H7 (cell line): ENCODE data around the gene MGLL. TPM values are rescaled to one million over a fixed set of nuclear protein-coding genes. Genes with fewer than 3 reads are reported as not detected.

Source experiments
- DNase-seq: peaks from one replicate; pipeline ENCODE4 v3.0.0; 2012
- H3K27me3 ChIP-seq: 2 replicates; pipeline ENCODE4 v1.6.0; 2011; ENCODE audit warnings: mild to moderate bottlenecking, low read length; ENCODE audit not compliant: control insufficient read depth, insufficient read depth
- H3K36me3 ChIP-seq: replicated peaks from 2 replicates; pipeline ENCODE4 v1.5.1; 2011; ENCODE audit warnings: low read length; ENCODE audit not compliant: control insufficient read depth, insufficient read depth
- H3K4me3 ChIP-seq: 2 replicates; pipeline ENCODE4 v1.5.1; 2011; ENCODE audit warnings: low read depth, mild to moderate bottlenecking, control low read depth, low read length, moderate library complexity; ENCODE audit not compliant: insufficient read depth
- total RNA-seq: library from RNA; depleted of rRNA; stranded (reverse); fragments of >200 nt; shearing (Covaris generic); gene quantifications from 2 replicates; pipeline ENCODE4 v1.2.3, GENCODE V29; 2014

The MGLL gene
- total RNA-seq, 1 experiment from 2014 or later, result 0.31 TPM

GRCh38 chr3:127738192-127738840 is 84.0 kb downstream of the MGLL start:
- no peak for DNase-seq
- H3K36me3 ChIP-seq, result no peaks in the 10 kb centered on the region

GRCh38 chr3:127736801-127737539 is 85.3 kb downstream of the MGLL start:
- H3K36me3 ChIP-seq, result no peaks in the 10 kb centered on the region
- no peaks in the 10 kb centered on the region for H3K27me3 ChIP-seq
- no peak for DNase-seq
- no peak overlapping the region for H3K4me3 ChIP-seq

More at GRCh38 chr3:127738192-127738840, 84.0 kb downstream of the MGLL start:
- H3K27me3 ChIP-seq, result no peaks in the 10 kb centered on the region
- no peak overlapping the region for H3K4me3 ChIP-seq

DNA sequence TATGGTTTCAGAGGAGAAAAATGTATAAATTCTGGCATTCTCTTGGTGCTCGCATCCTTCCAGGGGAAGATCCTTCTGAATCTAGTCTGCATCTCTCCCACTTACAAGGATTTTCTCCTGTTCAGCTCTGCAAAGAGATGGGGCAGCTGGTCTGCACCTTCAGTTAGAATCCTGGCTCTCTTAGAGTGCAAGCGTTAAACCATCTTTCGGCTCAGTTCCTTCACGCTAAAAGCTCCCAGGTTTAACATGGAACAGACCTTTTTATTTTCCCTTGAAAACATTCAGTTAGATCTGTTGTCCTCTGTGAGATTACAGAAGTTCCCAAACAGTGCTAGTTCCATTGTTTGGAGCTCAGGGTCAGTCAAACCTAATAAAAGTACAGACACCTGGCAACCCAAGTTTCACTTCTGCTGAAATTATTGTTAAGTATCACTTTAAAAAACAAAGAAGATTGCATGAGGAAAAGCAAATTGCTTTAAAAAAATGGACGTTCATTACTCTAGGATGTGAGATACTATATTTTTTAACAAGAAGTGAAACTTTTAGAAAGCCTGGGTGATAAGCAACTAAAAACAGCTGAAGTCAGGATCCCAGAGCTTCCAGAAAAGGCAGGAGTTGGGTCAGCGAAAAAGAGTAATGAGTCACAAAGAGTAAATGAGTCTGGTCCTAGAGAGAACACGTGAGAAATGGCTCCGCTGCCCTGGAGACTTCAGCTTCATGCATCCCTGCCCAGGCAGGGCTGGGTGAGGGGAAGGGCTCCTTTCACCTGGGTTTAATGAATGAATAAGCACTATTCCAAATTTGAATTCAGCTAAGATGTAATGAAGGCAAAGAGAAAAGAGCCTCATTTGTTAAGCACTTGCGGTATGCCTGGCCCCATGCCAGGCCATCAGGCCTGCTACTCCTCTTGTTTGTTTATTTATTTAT is 86.3 kb downstream of the MGLL start:
- no peak for DNase-seq
- Histone ChIP-seq H3K27me3 (no peaks in the 10 kb centered on the region), H3K4me3 (no peak overlapping the region)

DNA sequence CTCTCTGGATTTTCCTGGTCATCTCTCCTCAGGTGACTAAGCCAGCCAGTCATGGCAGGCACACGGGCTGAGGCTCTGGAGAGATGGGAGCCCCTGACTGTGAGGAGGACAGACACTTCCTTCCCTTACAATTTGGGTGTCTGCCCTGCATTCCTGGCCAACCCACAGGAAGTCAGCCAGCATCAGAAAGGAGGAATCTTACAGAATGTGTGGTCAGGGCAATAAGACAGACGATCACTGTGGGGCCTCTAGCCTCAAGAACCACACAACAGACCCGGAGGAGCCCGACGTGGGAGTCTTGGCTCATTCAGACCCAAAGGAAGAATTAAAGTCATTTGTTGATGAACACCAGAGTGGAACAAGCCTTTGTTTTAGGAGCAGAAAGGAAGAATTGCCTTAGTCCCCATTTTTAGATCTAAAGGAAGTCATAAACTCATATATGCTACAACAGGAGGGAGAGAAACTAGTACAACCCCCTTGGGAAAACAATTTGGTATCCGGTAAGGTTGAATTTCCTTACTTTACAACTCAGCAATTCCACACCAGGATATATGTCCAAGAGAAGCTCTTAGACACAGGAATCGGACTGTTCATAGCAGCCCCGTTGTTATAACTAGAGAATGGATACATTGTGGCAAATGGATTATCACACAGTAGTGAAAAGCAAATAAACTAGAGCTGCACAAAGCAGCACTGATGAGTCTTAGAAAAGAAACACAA is 87.4 kb downstream of the MGLL start:
- Histone ChIP-seq H3K36me3 (no peaks in the 10 kb centered on the region), H3K4me3 (no peak overlapping the region), H3K27me3 (no peaks in the 10 kb centered on the region)
- no peak for DNase-seq

More for the DNA sequence above, 86.3 kb downstream of the MGLL start:
- no peaks in the 10 kb centered on the region for H3K36me3 ChIP-seq

DNA sequence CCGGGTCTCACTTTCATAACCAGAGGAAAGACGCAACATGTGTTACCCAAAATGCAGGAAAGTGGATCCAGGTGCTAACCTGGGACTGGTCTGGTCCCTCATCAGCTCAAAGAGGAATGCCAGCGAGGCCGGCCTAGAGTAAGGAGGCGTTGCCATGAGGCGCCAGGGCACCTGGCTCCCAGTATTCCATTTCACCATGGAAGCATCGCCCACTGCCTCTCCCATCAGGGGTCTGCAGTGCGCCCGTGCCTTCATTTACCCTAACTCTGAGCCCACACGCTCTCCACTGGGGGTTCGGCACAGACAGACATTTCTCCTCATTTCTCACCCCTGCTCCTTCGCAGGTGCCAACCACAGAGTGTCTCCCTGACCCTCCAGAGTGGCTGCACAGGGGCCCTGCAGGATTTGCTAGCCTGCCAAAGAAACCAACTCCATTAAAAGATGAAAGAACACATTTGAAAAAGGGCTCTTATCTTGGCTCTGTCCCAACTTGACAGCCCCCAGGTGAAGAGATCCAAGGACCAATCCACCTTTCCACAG is 88.1 kb downstream of the MGLL start:
- no peak for DNase-seq
- Histone ChIP-seq H3K36me3 (no peaks in the 10 kb centered on the region), H3K4me3 (no peak overlapping the region), H3K27me3 (no peaks in the 10 kb centered on the region)

GRCh38 chr3:127733781-127734180 is 88.5 kb downstream of the MGLL start:
- H3K4me3 ChIP-seq, result no peak overlapping the region
- H3K36me3 ChIP-seq, result no peaks in the 10 kb centered on the region
- H3K27me3 ChIP-seq, result no peaks in the 10 kb centered on the region
- DNase-seq, result no peak

GRCh38 chr3:127732879-127733350 is 89.4 kb downstream of the MGLL start:
- DNase-seq, result no peak
- H3K36me3 ChIP-seq, result no peaks in the 10 kb centered on the region
- H3K4me3 ChIP-seq, result no peak overlapping the region
- no peaks in the 10 kb centered on the region for H3K27me3 ChIP-seq

GRCh38 chr3:127732303-127732702 is 90.0 kb downstream of the MGLL start:
- DNase-seq, result peak; percentile 77
- H3K4me3 ChIP-seq, result no peak overlapping the region
- H3K27me3 ChIP-seq, result no peaks in the 10 kb centered on the region
- no peaks in the 10 kb centered on the region for H3K36me3 ChIP-seq

GRCh38 chr3:127731546-127732289 is 90.6 kb downstream of the MGLL start:
- Histone ChIP-seq H3K36me3 (no peaks in the 10 kb centered on the region), H3K27me3 (no peaks in the 10 kb centered on the region), H3K4me3 (no peak overlapping the region)
- DNase-seq, result no peak

DNA sequence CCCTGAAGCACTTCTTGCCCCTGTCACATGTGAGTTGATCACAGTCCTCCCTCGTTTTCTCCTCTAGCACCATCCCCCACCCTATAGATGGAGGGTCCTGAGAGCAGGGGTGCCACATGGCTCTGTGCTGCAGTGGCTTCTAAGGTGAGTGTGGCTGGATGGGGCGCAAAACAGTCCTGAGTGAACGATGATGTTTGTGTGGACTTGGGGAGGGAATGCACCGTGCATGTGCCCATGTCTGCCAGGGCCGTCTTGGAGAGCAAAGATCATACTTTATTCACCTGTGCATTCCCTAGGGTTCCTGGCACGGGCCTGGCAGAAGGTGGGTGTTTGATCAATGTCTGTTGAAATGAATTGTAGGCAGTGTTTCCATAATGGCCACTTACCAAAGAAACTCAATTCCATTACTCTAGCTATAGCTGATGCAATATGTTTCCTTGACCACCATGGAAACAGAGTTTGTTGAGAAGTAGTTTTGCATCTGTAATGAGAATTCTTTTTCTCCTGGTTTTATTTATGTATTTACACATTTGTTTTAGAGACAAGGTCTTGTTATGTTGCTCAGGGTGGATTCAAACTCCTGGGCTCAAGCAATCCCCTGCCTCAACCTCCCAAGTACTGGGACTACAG is 91.5 kb downstream of the MGLL start:
- Histone ChIP-seq H3K36me3 (no peaks in the 10 kb centered on the region), H3K4me3 (no peak overlapping the region), H3K27me3 (no peaks in the 10 kb centered on the region)
- no peak for DNase-seq

- H3K27me3 ChIP-seq, result no peaks in the 10 kb centered on the region
- H3K4me3 ChIP-seq, result no peak overlapping the region
- H3K36me3 ChIP-seq, result no peaks in the 10 kb centered on the region
- no peak for DNase-seq
Observed at GRCh38 chr3:127730171-127730570, 92.1 kb downstream of the MGLL start.

- Histone ChIP-seq H3K27me3 (no peaks in the 10 kb centered on the region), H3K36me3 (no peaks in the 10 kb centered on the region), H3K4me3 (no peak overlapping the region)
- DNase-seq, result no peak
Observed at GRCh38 chr3:127729556-127730056, 92.7 kb downstream of the MGLL start.
